Articular chondrocyte of knee joint (primary cell): ENCODE data around the gene HLA-DQB1. TPM values are rescaled to one million over a fixed set of nuclear protein-coding genes. Genes with fewer than 3 reads are reported as not detected.

ENCODE experiments used
- total RNA-seq: library from RNA; depleted of rRNA; stranded (reverse); fragments of >200 nt; gene quantifications from 2 replicates; pipeline ENCODE4 v1.2.3, GENCODE V29; 2012

Gene HLA-DQB1
- total RNA-seq: 0.32 TPM in 1 of 2 replicates, not detected in the other

GRCh38 chr6:32666420-32667300 is at the start of gene HLA-DQB1:
Gene HLA-DQB1 (minus strand): TSS chr6:32666657. CDS start chr6:32666607, 50 bp downstream.

DNA sequence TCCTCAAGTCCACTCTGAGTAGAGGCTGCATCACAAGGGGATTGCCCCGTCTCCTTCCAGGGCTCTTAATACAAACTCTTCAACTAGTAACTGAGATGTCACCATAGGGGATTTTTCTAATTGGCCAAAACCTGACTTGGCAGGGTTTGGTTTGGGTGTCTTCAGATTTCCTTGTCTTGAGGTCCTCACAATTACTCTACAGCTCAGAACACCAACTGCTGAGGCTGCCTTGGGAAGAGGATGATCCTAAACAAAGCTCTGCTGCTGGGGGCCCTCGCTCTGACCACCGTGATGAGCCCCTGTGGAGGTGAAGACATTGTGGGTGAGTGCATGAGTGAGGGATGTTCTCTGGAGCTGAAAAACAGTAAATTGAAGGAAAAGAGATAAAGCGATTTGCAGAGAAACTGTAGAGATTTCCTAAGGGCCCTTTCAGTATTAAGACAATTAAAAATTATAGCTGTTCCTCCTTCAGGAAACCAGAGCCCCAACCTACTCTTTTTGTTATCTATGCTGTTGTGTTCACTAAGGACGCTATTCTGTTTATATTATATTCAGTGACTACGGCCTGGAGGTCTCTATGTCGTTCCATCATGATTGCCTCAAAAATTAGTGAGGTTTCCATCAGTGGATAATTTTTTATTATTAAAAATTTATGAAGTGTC is 29.1 kb downstream of the HLA-DQB1 start, which contains the start of gene HLA-DQA1:
TSS of gene HLA-DQA1 (plus strand) at position 188 of the 662 bp plus-strand sequence. CDS start at position 241, 53 bp downstream.

Other genes starting within 250 kb of the HLA-DQB1 start
- gene HLA-DRA, start 226.8 kb downstream of the HLA-DQB1 start, total RNA-seq: 0.26 and 2.3 TPM in 2 replicates
- 0.32 TPM in 1 of 2 replicates, not detected in the other for gene HLA-DRB5, start 136.4 kb downstream of the HLA-DQB1 start, total RNA-seq
- 0.86 TPM in 1 of 2 replicates, not detected in the other for gene HLA-DRB1, start 76.8 kb downstream of the HLA-DQB1 start, total RNA-seq
- not detected in 2 replicates for gene HLA-DQA1, start 29.3 kb downstream of the HLA-DQB1 start, total RNA-seq
- not detected in 2 replicates for gene HLA-DQA2, start 74.7 kb upstream of the HLA-DQB1 start, total RNA-seq
- gene HLA-DQB2, start 96.9 kb upstream of the HLA-DQB1 start, total RNA-seq: not detected in 2 replicates
- 0.32 TPM in 1 of 2 replicates, not detected in the other for gene HLA-DOB, start 150.3 kb upstream of the HLA-DQB1 start, total RNA-seq
- 10.5 and 17.1 TPM in 2 replicates for gene TAP2, start 172.1 kb upstream of the HLA-DQB1 start, total RNA-seq
- 58.8 and 68.6 TPM in 2 replicates for gene PSMB8, start 177.4 kb upstream of the HLA-DQB1 start, total RNA-seq
- gene TAP1, start 187.0 kb upstream of the HLA-DQB1 start, total RNA-seq: 25.0 and 34.9 TPM in 2 replicates
- gene PSMB9, start 187.5 kb upstream of the HLA-DQB1 start, total RNA-seq: 19.3 and 23.8 TPM in 2 replicates